K562 (cell line): ENCODE data around the gene DKC1. TPM values are rescaled to one million over a fixed set of nuclear protein-coding genes. Genes with fewer than 3 reads are reported as not detected.
A peak's percentile ranks its signal among the peaks of the same experiment; 100 is the strongest.

Experiments
- ATF7 ChIP-seq: fragments of 450-650 bp; IDR thresholded peaks from 2 replicates; pipeline ENCODE4 v1.7.1; 2014; ENCODE audit warnings: mild to moderate bottlenecking, moderate library complexity
- CAMTA2 ChIP-seq: fragments of 250-450 bp; sonication (Bioruptor Pico); conservative IDR thresholded peaks from 2 replicates; pipeline ENCODE4 v1.5.1; 2022
- E2F3 ChIP-seq: fragments of 250-450 bp; sonication (Bioruptor Pico); IDR thresholded peaks from 2 replicates; pipeline ENCODE4 v1.4.0; 2020; ENCODE audit warnings: mild to moderate bottlenecking
- EZH2 ChIP-seq: IDR thresholded peaks from 2 replicates; pipeline ENCODE4 v1.6.1; 2012; ENCODE audit warnings: low read depth, mild to moderate bottlenecking, inconsistent platforms, low read length, borderline replicate concordance
- HES1 ChIP-seq: fragments of 450-650 bp; IDR thresholded peaks from 2 replicates; pipeline ENCODE4 v1.6.1; 2016; ENCODE audit warnings: low read depth, mild to moderate bottlenecking, moderate library complexity
- KDM1A ChIP-seq, 2 experiments: fragments of 450-650 bp; IDR thresholded peaks; 2 replicates each; pipeline ENCODE4 v1.6.1; 2016; ENCODE audit warnings: mild to moderate bottlenecking in 2 of 2
- KLF13 ChIP-seq: fragments of 450-650 bp; IDR thresholded peaks from 2 replicates; pipeline ENCODE4 v1.6.1; 2016; ENCODE audit warnings: missing genetic modification characterization, low read depth, mild to moderate bottlenecking, missing compliant biosample characterization, moderate library complexity, borderline replicate concordance
- MTF1 ChIP-seq: fragments of 250-450 bp; sonication (Bioruptor Pico); IDR thresholded peaks from 2 replicates; pipeline ENCODE4 v1.9.0; 2021; ENCODE audit warnings: moderate library complexity, mild to moderate bottlenecking, inconsistent platforms, borderline replicate concordance
- MYBL2 ChIP-seq, 2 experiments: fragments of 450-650 bp in 1 of 2; sonication (generic) in 1 of 2; formaldehyde crosslinking in 1 of 2; IDR thresholded peaks; 2 replicates each; pipeline versions ENCODE4 v1.6.1 to v1.8.1; 2017 to 2022; ENCODE audit warnings: borderline replicate concordance in 1 of 2, inconsistent platforms in 1 of 2, low read depth in 1 of 2, mild to moderate bottlenecking in 1 of 2, missing genetic modification reagents in 1 of 2, moderate library complexity in 1 of 2
- NBN ChIP-seq: fragments of 450-650 bp; IDR thresholded peaks from 2 replicates; pipeline ENCODE4 v1.6.1; 2016; ENCODE audit warnings: low read depth, mild to moderate bottlenecking
- NR1H2 ChIP-seq: sonication (generic); formaldehyde crosslinking; IDR thresholded peaks from 2 replicates; pipeline ENCODE4 v1.4.0; 2020; ENCODE audit warnings: mild to moderate bottlenecking, missing genetic modification reagents
- PML ChIP-seq: IDR thresholded peaks from 2 replicates; pipeline ENCODE4 v1.6.1; 2012; ENCODE audit warnings: low read length, inconsistent platforms
- SMAD4 ChIP-seq: fragments of 250-450 bp; sonication (Bioruptor Pico); conservative IDR thresholded peaks from 2 replicates; pipeline ENCODE4 v1.8.0; 2021; ENCODE audit warnings: inconsistent platforms, mild to moderate bottlenecking, moderate library complexity
- SRSF3 ChIP-seq: fragments of 200-400 bp; formaldehyde crosslinking; IDR thresholded peaks from 2 replicates; pipeline ENCODE4 v1.6.1; 2016; ENCODE audit warnings: mild to moderate bottlenecking, low read length, moderate library complexity; ENCODE audit not compliant: insufficient read depth
- YBX1 ChIP-seq: fragments of 450-650 bp; IDR thresholded peaks from 2 replicates; pipeline ENCODE4 v1.7.1; 2016; ENCODE audit warnings: mild to moderate bottlenecking
- ZC3H8 ChIP-seq: fragments of 450-650 bp; IDR thresholded peaks from 2 replicates; pipeline ENCODE4 v1.6.1; 2017
- ZNF324 ChIP-seq: fragments of 250-450 bp; sonication (Bioruptor Pico); IDR thresholded peaks from 2 replicates; pipeline ENCODE4 v1.4.0; 2020; ENCODE audit warnings: mild to moderate bottlenecking
- ZNF639 ChIP-seq, 2 experiments: fragments of 200-800 bp in 1 of 2; sonication (Bioruptor generic) in 1 of 2; sonication (generic) in 1 of 2; formaldehyde crosslinking in 1 of 2; IDR thresholded peaks in 1 of 2; conservative IDR thresholded peaks in 1 of 2; 2 replicates each; pipeline versions ENCODE4 v1.5.0 to v1.6.1; 2016 to 2020; ENCODE audit warnings: missing compliant biosample characterization in 1 of 2, missing genetic modification characterization in 1 of 2, missing genetic modification reagents in 1 of 2
- ZNF699 ChIP-seq: fragments of 250-450 bp; sonication (Bioruptor Pico); IDR thresholded peaks from 2 replicates; pipeline ENCODE4 v1.8.0; 2021; ENCODE audit warnings: mild to moderate bottlenecking, moderate library complexity; ENCODE audit not compliant: insufficient replicate concordance
- polyA plus RNA-seq, 8 experiments: library from polyadenylated mRNA; depleted of rRNA in 4 of 8; stranded (reverse) in 5 of 8; unstranded in 3 of 8; fragments of >200 nt; fragmentation: Nextera tagmentation in 2 of 8; fragmentation: Illumina TruSeq in 1 of 8; extraction: Ambion mirVana in 2 of 8; extraction: Trizol in 1 of 8; gene quantifications; 2 replicates each; pipeline versions ENCODE4 v1.2.1 to v1.2.3, GENCODE V29; 2011 to 2014; ENCODE audit warnings: inconsistent platforms in 1 of 8, missing spikeins in 1 of 8
- total RNA-seq, 7 experiments: library from RNA; depleted of rRNA in 6 of 7; stranded (reverse); fragments of >200 nt in 6 of 7; fragmentation: Illumina TruSeq in 2 of 7; extraction: Trizol in 2 of 7; gene quantifications; 2 replicates each; pipeline versions ENCODE4 v1.2.1 to v1.2.3, GENCODE V29; 2011 to 2021; ENCODE audit warnings: low replicate concordance in 1 of 7
- TF ChIP-seq, protein P1 (sequence below), 3 experiments: IDR thresholded peaks in 2 of 3; conservative IDR thresholded peaks in 1 of 3; 2 replicates each; pipeline ENCODE4 v1.5.1; 2011 to 2012; ENCODE audit warnings: low read length in 3 of 3, mild to moderate bottlenecking in 3 of 3, control low read depth in 2 of 3, improper control_type of control experiment in 1 of 3, inconsistent platforms in 1 of 3, low read depth in 1 of 3, mixed read lengths in 1 of 3, moderate library complexity in 1 of 3; ENCODE audit not compliant: insufficient read depth in 2 of 3
- TF ChIP-seq, protein P2 (sequence below), 2 experiments: fragments of 150-350 bp in 1 of 2; IDR thresholded peaks; 2 replicates each; pipeline ENCODE4 v1.6.1; 2012 to 2016; ENCODE audit warnings: low read depth in 2 of 2, low read length in 2 of 2, mild to moderate bottlenecking in 1 of 2, moderate library complexity in 1 of 2

The DKC1 gene
- total and polyA plus RNA-seq, 9 of the 15 experiments (the other 6 are each of a cell fraction or from before 2014, with no cell fraction given): 205 to 313 (median 219) TPM

- peak; percentile 66 for TF ChIP-seq PML
- TF ChIP-seq YBX1: no peak
- TF ChIP-seq ZC3H8: no peak
- TF ChIP-seq SRSF3: no peak
- TF ChIP-seq KDM1A (IDR thresholded peaks at IDR 0.05): peak; percentile 62 to 65
- TF ChIP-seq EZH2: no peak
- no peak for TF ChIP-seq MYBL2 (IDR thresholded peaks at IDR 0.05; ENCODE audit: low read depth)
- no peak for TF ChIP-seq MYBL2 (CRISPR knock-in tag; IDR thresholded peaks at IDR 0.05; ENCODE audit: borderline replicate concordance)
- no peak for TF ChIP-seq ZNF639 (CRISPR knock-in tag; conservative IDR thresholded peaks at IDR 0.05 in 1 of 2, IDR thresholded peaks at IDR 0.05 in 1 of 2)
- TF ChIP-seq, protein P1, sequence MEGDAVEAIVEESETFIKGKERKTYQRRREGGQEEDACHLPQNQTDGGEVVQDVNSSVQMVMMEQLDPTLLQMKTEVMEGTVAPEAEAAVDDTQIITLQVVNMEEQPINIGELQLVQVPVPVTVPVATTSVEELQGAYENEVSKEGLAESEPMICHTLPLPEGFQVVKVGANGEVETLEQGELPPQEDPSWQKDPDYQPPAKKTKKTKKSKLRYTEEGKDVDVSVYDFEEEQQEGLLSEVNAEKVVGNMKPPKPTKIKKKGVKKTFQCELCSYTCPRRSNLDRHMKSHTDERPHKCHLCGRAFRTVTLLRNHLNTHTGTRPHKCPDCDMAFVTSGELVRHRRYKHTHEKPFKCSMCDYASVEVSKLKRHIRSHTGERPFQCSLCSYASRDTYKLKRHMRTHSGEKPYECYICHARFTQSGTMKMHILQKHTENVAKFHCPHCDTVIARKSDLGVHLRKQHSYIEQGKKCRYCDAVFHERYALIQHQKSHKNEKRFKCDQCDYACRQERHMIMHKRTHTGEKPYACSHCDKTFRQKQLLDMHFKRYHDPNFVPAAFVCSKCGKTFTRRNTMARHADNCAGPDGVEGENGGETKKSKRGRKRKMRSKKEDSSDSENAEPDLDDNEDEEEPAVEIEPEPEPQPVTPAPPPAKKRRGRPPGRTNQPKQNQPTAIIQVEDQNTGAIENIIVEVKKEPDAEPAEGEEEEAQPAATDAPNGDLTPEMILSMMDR (IDR thresholded peaks at IDR 0.05 in 2 of 3, conservative IDR thresholded peaks at IDR 0.05 in 1 of 3; ENCODE audit: insufficient read depth in 2 of 3, low read depth in 1 of 3, low read length in 3 of 3): no peak
- TF ChIP-seq NBN: no peak
- no peak; the same call in 1 of the 2 replicates for TF ChIP-seq HES1
- TF ChIP-seq, protein P2, sequence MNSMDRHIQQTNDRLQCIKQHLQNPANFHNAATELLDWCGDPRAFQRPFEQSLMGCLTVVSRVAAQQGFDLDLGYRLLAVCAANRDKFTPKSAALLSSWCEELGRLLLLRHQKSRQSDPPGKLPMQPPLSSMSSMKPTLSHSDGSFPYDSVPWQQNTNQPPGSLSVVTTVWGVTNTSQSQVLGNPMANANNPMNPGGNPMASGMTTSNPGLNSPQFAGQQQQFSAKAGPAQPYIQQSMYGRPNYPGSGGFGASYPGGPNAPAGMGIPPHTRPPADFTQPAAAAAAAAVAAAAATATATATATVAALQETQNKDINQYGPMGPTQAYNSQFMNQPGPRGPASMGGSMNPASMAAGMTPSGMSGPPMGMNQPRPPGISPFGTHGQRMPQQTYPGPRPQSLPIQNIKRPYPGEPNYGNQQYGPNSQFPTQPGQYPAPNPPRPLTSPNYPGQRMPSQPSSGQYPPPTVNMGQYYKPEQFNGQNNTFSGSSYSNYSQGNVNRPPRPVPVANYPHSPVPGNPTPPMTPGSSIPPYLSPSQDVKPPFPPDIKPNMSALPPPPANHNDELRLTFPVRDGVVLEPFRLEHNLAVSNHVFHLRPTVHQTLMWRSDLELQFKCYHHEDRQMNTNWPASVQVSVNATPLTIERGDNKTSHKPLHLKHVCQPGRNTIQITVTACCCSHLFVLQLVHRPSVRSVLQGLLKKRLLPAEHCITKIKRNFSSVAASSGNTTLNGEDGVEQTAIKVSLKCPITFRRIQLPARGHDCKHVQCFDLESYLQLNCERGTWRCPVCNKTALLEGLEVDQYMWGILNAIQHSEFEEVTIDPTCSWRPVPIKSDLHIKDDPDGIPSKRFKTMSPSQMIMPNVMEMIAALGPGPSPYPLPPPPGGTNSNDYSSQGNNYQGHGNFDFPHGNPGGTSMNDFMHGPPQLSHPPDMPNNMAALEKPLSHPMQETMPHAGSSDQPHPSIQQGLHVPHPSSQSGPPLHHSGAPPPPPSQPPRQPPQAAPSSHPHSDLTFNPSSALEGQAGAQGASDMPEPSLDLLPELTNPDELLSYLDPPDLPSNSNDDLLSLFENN (IDR thresholded peaks at IDR 0.05; ENCODE audit: low read depth in 2 of 2, low read length in 2 of 2): peak in 1 of 2 experiments; percentile 77; a peak in 2 of 4 replicates
- no peak for TF ChIP-seq ZNF324
- no peak for TF ChIP-seq CAMTA2 (CRISPR knock-in tag)
- no peak for TF ChIP-seq E2F3 (CRISPR knock-in tag)
- TF ChIP-seq ATF7: peak; percentile 49; the same call in 1 of the 2 replicates
- no peak for TF ChIP-seq MTF1
- no peak for TF ChIP-seq KLF13 (tag)
- TF ChIP-seq SMAD4 (CRISPR knock-in tag): no peak
- no peak for TF ChIP-seq NR1H2 (CRISPR knock-in tag)
- TF ChIP-seq ZNF699 (CRISPR knock-in tag): no peak
Measured at GRCh38 chrX:154751669-154752271, 10.9 kb upstream of the DKC1 start (continued).
